C4-2B (cell line): ENCODE results near the gene CIB2.

Experiments used
- H3K27ac ChIP-seq: fragments of 450-650 bp; 2 replicates; pipeline ENCODE4 v1.5.1; 2017
- ZFX ChIP-seq: fragments of 450-650 bp; IDR thresholded peaks from 2 replicates; pipeline ENCODE4 v1.6.1; 2017
- TF ChIP-seq, protein P1 (sequence below): fragments of 450-650 bp; conservative IDR thresholded peaks from 2 replicates; pipeline ENCODE4 v1.5.1; 2017; ENCODE audit warnings: mild to moderate bottlenecking

Gene CIB2

DNA sequence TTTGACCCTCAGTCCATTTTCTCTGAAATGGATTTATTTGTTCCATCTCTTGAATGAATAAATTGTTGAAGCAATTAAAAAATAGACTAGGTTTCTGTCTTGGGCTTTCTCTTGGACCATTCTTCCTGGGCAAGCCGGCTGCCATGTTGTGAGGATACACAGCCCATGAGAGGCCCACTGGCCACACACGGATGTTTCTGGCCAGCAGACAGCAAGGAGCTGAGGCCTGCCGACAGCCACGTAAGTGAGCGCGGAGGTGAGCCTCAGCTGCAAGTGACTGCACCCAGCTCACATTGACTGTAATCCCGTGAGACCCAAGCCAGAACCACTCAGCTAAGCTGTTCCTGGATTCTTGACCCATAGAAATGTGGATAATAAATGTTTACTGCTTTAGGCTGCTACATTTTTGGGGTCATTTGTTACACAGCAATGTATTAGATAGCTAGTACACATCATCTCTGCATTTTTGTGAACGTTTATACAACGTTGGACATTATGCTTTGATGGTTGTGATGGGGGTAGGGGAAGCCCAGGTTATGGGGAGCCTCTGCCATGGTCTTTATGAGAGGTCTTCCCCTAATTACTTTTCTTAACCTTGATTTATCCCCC is 40.7 kb upstream of the CIB2 start:
- no peak for TF ChIP-seq ZFX
- TF ChIP-seq, protein P1, sequence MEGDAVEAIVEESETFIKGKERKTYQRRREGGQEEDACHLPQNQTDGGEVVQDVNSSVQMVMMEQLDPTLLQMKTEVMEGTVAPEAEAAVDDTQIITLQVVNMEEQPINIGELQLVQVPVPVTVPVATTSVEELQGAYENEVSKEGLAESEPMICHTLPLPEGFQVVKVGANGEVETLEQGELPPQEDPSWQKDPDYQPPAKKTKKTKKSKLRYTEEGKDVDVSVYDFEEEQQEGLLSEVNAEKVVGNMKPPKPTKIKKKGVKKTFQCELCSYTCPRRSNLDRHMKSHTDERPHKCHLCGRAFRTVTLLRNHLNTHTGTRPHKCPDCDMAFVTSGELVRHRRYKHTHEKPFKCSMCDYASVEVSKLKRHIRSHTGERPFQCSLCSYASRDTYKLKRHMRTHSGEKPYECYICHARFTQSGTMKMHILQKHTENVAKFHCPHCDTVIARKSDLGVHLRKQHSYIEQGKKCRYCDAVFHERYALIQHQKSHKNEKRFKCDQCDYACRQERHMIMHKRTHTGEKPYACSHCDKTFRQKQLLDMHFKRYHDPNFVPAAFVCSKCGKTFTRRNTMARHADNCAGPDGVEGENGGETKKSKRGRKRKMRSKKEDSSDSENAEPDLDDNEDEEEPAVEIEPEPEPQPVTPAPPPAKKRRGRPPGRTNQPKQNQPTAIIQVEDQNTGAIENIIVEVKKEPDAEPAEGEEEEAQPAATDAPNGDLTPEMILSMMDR, result no peak

DNA sequence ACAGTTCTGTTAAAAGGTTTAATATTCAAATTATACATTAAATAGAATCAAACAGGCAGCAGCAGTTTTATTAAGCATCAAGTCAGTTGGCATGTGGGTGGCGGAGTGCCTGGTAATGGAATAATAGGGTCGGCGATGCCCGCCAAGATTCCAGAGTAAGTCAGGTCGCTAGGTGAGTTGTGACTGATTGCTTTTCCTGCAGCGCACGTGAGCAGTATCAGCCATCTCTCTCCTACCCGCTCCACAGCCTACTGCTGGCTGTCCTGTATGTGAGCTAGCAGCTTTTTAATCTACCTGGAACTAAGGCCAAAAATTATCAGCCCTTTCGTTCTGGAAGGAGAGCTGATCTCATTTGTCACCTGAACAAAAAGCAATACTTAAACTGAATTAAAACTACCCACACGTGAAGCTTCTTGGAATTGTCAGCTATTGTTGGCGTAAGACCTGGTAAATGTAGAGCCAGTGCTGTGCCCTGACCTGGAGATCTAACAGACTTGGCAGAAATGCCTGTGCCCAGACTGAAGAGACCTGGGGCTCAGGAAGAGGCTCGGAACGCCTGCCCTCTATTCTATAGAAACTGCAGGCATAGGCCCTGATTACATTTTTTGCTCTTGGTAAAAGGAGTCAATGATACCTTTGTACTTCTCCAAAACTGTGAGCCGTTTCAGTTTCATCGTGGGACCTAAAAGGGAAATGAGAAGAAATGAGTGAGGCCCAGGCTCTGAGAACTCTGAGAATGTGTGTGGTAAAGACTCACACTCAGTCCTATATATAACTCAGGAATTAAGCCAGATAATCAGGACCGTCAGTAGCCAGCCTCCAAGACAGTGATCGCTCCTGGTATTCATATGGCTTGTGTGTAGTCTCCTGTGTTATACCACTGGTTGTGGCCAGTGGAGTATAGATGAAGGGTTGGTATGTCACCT is 39.9 kb upstream of the CIB2 start:
- TF ChIP-seq, protein P1, result no peak
- TF ChIP-seq ZFX, result no peak
- no peak overlapping the region for H3K27ac ChIP-seq

More for the DNA sequence above, 40.7 kb upstream of the CIB2 start:
- H3K27ac ChIP-seq, result no peak overlapping the region

DNA sequence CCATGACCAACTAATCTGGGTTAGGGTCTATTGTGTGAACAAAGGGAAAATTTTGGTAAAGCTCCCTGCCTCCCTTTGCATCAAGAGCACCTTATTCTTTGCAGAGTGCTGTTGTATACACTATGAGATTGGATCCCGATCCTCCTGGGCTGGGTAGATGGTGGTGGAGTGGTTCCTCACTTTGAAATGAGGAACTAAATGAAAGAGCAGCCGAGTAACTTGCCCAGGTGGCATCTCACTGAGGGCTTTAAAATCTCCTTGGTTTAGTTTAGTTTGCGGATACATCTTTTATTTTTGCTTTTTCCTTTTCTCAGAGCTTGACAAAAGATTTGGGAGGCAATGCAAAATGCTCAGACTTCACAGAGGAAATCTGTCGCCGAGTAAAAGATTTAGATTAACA is 37.4 kb upstream of the CIB2 start:
- H3K27ac ChIP-seq, result no peak overlapping the region
- no peak for TF ChIP-seq ZFX
- TF ChIP-seq, protein P1, result no peak

DNA sequence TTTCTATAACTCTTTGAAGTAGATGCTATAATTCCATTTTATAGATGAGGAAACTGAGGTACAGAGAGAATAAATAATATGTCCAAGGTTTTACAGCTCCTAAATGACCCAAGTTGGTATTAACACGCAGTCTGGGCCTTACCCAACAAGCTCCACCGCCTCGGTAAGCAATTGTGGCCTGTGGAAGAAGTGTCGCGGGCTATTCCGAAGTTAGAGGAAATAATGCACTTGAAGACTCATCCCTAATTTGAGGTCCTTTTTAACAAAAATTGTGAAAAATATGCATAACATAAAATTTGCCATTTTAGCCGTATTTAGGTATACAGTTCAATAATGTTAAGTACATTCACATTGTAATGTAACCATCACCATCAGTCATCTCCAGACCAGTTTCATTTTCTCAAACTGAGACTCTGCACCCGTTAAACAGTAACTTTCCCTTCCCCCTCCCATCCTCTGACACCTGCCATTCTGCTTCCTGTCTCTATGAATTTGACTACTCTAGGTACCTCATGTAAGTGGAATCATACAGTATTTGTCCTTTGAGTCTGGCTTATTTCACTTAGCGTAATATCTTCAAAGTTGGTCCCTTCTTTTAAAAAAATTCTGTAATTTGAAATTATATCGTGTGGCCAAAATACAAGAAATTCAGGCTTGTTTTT is 36.1 kb upstream of the CIB2 start:
- no peak overlapping the region for H3K27ac ChIP-seq
- TF ChIP-seq, protein P1, result no peak
- no peak for TF ChIP-seq ZFX

DNA sequence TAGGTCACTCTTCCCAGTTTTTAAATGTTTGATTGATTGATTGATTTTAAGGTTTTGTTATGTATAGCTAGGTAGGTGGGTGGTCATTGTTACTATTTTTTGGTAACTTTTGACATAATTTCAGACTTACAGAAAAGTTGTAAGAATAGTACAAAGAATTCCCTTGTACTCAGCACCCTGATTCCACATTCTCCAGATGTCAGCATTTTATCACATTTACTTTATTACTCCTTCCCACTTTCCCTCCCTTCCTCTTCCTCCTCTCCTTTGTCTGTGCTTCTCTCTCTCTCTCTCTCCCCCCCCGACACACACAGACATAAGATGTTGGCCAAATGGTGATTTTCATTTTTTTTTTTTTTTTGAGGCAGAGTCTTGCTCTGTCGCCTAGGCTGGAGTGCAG is 32.8 kb upstream of the CIB2 start:
- TF ChIP-seq, protein P1, result no peak
- no peak for TF ChIP-seq ZFX
- H3K27ac ChIP-seq, result no peak overlapping the region

DNA sequence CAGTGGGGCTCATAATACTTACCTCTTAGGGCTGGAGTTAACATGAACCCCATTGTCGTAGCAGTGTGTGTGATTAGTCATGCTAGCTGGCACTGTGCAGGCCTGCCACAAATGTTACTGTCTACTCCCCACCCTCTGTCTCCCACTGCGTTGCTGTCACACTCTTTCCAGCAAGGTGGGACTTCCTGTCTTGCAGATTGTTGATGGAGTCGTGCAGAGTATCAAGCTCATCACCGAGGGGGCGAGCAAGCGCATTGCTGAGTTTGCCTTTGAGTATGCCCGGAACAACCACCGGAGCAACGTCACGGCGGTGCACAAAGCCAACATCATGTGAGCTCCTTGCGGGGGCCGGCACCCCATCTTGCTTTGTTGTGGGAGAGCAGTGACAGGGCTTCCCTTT is 30.8 kb upstream of the CIB2 start:
- TF ChIP-seq, protein P1, result no peak
- no peak for TF ChIP-seq ZFX
- no peak overlapping the region for H3K27ac ChIP-seq

DNA sequence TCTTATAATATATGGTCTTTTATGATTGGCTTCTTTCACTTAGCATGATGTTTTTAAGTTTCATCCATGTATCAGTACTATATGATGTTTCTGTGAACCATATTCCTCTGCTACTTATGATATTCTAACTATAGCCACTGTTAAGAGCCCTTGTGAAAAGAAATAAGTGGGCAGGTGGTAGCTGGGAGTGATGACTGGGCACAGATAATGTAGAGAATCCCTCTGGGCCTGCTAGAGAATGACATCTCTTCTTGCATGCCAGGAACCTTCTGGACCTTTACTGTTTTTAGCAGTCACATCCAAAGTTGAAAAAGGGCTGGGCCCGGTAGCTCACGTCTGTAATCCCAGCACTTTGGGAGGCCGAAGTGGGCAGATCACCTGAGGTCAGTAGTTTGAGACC is 28.1 kb upstream of the CIB2 start:
- TF ChIP-seq, protein P1, result no peak
- no peak for TF ChIP-seq ZFX
- no peak overlapping the region for H3K27ac ChIP-seq
